ENCODE data around the gene FBXO47.
A peak's percentile ranks its signal among the peaks of the same experiment; 100 is the strongest.
"Not testable (repeated sequence)": the region's sequence is repeated elsewhere in the genome, so short reads cannot be mapped to it uniquely, and the experiment has no call there.

Gene FBXO47

DNA sequence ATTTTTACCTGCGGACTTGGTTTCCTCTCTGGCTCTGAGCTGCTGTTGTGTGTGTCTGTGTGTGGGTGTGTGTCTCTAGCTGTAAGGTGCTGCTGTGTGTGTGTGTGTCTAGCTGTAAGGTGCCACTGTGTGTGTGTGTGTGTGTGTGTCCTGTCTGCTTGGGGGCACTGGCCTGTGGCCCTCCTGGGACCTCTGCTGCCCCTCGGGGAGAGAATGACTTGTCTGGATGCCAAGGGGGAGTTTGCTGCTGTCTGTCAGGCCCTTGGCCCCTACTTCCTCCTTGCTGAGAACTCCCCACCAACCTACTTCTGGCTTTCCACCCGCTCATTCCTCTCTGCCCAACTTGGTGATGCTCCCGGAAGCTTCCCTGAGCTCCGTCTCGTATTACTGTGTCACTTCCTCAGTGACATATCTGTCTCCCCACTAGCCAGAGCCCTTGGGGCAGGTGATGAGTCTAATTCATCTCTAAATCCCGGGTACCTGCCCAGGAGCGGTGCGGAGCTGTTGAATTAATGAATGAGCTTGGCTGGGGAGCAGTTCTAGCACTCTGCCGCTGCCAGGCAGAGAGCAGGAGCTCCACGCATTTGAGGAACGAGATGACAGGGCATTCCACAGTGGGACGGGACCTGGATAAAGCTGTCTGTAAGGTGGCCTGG is 45.3 kb downstream of the FBXO47 start:
- DNase-seq (ENCODE audit: low read depth): peak; percentile 50

DNA sequence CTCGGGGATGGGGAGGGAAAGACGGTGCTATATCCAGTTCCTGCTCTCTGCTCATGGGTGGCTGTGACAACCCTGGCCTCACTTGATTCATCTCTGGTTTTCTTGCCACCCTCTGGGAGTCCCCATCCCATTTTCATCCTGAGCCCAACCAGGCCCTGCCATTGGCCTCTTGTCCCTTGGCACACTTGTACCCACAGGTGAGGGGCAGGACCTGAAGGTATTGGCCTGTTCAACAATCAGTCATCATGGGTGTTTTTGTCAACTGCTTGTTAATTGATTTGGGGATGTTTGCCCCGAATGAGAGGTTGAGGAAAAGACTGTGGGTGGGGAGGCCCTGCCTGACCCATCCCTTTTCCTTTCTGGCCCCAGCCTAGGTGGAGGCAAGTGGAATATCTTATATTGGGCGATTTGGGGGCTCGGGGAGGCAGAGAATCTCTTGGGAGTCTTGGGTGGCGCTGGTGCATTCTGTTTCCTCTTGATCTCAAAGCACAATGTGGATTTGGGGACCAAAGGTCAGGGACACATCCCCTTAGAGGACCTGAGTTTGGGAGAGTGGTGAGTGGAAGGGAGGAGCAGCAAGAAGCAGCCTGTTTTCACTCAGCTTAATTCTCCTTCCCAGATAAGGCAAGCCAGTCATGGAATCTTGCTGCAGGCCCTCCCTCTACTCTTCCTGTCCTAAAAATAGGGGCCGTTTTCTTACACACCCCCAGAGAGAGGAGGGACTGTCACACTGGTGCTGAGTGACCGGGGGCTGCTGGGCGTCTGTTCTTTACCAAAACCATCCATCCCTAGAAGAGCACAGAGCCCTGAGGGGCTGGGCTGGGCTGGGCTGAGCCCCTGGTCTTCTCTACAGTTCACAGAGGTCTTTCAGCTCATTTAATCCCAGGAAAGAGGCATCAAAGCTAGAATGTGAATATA is 46.6 kb downstream of the FBXO47 start:
- DNase-seq (ENCODE audit: low read depth): no peak

DNA sequence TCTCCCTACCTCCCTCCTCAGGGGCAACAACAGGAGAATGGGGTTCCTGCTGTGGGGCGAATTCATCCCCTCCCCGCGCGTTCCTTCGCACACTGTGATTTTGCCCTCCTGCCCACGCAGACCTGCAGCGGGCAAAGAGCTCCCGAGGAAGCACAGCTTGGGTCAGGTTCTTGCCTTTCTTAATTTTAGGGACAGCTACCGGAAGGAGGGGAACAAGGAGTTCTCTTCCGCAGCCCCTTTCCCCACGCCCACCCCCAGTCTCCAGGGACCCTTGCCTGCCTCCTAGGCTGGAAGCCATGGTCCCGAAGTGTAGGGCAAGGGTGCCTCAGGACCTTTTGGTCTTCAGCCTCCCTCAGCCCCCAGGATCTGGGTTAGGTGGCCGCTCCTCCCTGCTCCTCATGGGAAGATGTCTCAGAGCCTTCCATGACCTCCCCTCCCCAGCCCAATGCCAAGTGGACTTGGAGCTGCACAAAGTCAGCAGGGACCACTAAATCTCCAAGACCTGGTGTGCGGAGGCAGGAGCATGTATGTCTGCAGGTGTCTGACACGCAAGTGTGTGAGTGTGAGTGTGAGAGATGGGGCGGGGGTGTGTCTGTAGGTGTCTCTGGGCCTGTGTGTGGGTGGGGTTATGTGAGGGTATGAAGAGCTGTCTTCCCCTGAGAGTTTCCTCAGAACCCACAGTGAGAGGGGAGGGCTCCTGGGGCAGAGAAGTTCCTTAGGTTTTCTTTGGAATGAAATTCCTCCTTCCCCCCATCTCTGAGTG is 47.7 kb downstream of the FBXO47 start:
- DNase-seq (ENCODE audit: low read depth): no peak

DNA sequence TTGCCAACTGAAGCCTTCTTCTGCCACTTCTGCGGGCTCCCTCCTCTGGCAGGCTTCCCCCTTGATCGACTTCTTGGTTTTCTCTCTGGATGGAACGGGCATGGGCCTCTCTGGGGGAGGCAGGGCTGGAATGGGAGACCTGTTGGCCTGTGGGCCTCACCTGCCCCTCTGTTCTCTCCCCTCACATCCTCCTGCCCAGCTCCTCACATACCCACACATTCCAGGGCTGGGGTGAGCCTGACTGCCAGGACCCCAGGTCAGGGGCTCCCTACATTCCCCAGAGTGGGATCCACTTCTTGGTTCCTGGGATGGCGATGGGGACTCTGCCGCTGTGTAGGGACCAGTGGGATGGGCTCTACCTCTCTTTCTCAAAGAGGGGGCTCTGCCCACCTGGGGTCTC is 48.3 kb downstream of the FBXO47 start:
- no peak for DNase-seq (ENCODE audit: low read depth)

DNA sequence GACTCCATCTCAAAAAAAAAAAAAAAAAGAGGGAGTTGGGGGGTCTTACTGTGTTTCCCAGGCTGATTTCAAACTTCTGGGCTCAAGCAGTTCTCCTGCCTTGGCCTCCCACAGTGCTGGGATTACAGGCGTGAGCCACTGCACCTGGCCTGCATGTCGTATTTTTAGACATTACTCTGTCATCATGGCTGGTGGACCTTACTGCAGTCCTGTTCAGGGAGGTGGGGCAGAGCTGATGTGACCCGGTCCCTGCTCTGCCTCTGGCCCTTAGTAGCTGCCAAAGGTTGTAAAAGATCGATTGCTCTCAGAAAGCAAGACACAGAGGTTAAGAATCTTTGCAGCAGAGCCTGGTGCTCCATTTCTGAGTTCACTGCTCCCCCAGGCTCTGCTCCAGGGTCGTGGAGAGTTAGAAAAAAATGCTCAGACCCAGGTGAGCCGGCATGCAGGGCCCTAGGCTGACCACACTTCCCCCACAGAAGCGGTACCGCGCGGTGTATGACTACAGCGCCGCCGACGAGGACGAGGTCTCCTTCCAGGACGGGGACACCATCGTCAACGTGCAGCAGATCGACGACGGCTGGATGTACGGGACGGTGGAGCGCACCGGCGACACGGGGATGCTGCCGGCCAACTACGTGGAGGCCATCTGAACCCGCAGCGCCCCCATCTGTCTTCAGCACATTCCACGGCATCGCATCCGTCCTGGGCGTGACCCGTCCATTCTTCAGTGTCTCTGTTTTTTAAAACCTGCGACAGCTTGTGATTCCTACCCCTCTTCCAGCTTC is 48.9 kb downstream of the FBXO47 start:
- DNase-seq (ENCODE audit: low read depth): no peak

DNA sequence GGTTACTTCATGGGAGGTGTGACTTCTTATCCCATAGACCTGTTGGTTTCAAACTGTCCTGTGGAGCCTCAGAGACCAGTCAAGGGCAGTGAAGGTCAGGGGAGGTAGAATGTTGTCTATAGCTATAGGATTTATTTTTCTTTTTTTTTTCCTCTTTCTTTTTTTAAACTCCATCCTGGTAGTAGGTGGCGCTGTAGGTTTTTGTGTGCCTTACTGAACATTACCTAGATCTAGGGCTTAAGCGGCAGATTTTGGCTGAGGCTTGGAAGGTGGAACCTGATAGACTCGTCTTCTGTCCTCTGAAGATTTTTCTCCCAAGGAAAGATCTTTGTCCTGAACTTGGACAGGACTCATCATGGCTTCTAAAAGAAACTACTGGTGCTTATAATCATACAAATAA is 49.9 kb downstream of the FBXO47 start:
- no peak for DNase-seq (ENCODE audit: low read depth)

DNA sequence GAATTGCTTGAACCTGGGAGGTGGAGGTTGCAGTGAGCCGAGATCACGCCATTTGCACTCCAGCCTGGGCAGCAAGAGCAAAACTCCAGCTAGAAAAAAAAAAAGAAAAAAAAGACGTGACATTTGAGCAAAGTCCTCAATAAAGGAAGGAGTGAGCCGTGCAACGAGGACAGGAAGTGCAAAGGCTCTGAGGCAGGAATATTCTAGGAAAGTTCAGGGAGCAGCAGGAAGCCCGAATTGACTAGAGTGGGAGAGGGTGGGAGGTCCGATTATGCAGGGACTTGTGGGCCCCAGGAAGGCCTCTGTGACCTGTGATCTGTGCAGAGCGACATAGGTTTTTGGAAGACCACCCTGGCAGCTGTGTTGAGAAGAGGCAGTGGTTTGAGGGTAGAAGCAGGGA is 50.4 kb downstream of the FBXO47 start:
- no peak for DNase-seq (ENCODE audit: low read depth)

DNA sequence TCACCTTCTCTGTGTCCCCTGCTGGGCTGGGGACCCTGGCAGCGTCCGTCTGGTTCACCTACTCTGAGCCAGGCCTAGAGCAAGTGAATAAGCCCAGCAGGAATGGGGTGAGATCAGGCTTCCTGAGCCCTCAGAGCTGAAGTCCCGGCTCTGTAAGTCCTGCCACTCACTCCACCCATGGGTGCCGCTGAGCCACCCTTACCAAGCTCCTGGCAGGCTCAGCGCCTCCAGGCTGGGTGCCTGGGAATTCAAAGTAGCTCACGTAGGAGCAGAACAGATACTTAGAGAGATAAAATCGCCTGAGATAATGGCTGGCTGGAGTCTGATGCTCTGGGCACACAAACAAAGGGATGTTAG is 51.6 kb downstream of the FBXO47 start:
- no peak for DNase-seq (ENCODE audit: low read depth)

DNA sequence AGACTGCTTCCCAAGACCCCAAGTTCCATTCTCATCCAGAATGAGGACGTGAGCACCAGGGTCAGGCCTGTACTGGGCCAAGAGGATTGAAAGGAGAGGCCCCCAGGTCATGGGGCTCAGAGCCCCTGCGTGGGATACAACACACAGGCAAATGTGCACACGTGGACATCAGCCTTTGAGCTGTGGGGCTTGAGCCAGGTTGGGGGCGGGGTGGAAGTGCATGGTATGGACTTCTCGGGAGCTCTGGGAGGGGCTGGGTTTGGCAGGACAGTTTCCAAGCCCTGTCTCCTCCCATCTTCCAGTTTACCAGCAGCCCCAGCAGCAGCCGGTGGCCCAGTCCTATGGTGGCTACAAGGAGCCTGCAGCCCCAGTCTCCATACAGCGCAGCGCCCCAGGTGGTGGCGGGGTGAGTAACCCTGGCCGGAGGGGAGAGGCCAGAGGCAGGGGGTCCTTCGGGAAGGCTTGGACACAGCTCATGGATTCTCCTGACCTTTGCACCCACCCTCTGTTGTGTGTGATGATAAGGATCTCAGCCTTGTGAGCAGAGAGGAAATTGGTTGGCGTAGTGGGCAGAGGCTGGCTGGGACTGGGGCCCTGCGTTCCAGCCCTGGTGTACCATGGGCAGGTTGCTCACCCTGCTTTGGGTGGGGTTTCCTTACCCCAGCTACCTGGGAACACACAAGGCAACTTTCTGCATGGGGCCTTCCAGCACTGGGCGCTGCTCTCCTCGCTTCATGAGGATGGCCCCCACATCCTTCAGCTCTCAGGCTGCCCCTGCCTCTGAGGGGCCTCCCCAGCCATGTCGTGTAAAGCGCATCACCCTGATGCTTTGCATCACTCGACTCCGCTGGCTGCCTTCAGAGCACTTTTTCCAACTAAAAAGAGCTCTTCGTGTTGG is 52.2 kb downstream of the FBXO47 start:
- no peak for DNase-seq (ENCODE audit: low read depth)

DNA sequence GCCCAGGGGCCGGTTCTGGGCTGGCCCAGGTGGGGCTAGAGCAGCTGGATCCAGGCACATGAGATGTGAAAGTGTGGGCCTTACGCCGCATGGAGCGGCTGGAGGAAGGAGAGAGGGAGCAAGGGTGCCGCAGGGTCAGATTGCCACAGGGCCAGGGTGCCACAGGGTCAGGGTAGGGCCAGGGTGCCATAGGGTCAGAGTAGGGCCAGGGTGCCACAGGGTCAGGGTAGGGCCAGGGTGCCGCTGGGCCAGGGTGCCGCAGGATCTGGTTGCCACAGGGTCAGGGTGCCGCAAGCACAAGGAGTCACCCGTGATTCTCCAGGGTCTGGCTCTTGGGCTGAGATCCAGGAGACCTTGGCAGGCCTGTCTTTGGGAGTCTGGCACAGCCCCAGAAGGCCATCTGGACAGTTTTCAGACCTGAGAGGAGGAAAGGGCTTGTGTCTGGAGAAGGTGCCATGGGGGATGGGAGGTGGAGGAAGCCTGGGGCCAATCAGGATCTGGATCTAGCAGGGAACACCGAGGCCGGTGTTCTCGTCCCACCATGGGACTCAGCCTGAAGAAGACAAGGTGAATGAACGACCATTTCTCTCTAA is 54.9 kb downstream of the FBXO47 start:
- DNase-seq (ENCODE audit: low read depth): peak; percentile 41

DNA sequence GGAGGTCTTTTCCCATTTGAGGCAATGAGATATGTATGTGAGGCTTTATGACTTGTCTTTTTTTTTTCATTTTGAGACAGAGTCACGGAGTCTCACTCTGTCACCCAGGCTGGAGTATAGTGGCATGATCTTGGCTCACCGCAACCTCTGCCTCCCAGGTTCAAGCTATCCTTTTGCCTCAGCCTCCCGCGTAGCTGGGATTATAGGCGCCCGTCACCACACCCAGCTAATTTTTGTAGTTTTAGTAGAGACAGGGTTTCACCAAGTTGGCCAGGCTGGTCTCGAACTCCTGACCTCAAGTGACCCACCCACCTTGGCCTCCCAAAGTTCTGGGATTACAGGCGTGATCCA is 55.5 kb downstream of the FBXO47 start:
- not testable (repeated sequence) for DNase-seq (ENCODE audit: low read depth)

DNA sequence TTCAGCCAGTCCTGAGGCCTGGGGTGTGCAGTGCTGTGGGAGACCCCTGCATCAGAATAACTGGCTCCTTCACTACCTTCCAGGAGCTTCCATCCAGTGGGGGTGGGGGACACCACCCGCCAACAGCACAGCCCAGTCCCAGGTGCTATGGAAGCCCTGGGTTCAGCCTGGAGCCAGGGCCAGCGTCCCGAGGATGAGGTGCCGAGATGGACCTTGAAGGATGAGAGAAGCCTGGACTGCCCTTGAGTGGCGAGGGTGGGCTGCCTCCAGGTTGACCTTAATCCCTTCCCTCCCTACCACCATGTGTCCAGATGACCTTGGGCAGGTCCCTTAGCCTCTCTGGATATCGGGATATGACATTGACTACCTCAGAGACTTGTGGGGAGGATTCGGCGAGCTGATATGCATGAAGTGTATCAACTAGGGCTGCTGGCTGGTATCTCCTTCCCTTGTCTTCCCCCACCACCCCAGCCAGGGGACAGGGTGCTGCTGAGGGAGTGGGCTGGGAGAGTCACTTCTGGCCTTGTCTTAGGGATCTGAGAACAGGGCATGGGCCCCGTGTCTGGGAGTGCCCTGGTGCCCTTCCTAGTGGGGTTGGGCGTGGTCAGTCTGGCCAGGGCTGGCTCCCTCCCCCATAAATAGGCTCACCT is 56.0 kb downstream of the FBXO47 start:
- DNase-seq (ENCODE audit: low read depth): no peak

DNA sequence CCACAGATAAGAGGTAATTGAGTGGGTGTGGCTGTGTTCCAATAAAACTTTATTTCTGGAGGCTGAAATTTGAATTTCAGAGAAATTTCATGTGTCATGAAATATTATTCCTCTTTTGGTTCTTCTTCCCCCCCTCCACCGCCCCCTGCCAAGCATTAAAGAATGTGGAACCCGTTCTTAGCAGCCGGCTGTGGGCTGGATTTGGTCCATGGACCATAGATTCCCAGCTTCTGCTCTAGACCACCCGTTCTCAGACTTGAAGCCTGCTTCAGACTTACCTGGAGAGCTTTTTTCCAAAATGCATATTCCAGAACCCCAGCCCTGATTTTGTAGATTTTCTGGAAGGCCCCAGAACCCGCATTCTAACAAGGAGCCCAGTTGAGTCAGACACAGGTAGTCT is 56.9 kb downstream of the FBXO47 start:
- DNase-seq (ENCODE audit: low read depth): no peak

DNA sequence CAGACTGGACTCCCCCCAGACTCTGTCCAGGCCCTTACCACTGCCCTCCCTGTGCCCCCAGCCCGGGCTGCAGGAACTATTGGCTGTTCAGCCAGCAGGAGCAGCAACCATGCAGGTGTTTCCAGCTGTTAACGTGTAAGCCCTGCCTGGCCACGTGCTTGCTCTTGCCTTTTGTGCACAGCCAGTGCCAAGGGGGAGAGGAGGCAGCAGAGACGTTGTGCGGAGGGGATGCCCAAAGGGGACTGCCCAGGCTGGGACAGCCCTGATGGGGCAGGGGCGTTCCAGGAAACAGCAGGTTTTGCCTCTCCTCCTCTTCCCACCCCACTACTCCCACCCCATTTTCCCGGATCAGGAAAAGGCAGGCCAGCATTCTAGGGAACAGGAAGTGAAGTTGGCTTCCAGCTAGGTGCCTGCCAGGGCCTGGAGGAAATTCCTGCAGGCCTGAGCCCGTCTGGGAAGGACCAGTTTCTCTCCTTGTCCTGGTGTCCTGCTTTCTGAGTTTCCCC is 58.5 kb downstream of the FBXO47 start:
- DNase-seq (ENCODE audit: low read depth): no peak

DNA sequence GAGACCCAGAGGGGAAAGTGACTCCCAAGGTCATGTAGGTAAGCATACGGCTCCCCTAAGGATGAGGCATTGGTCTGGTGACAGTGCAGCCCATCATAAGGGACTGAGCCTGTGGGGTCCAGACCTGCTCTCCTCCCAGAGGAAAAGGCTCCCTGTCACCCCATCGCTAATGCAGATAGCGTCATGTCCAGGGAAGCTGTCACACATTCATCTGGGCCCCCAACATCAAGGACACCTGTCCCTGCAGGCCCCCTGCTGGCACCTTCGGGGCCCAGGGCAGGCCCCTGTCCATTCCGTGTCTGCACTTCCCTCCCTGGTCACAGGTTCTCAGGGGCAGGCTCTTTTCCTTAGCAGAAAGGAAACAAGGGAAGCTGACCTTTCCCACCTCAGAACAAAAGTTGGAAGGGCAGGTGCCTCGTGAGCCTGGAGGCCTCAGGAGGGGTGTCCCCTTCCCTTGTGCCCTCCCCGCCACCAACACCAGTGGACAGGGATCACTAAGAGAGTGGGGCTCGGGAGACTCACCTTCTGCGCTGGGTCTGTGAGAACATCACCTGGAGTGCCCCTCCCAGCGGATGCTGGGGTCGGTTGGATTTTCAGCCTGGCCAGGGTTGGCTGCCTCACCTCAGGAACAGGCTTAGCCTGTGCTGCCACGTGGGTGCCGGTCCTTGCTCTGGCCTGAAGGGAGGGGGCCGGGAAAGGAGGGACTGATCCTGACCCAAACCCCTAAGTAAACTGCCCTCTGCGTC is 59.1 kb downstream of the FBXO47 start:
- no peak for DNase-seq (ENCODE audit: low read depth)

DNA sequence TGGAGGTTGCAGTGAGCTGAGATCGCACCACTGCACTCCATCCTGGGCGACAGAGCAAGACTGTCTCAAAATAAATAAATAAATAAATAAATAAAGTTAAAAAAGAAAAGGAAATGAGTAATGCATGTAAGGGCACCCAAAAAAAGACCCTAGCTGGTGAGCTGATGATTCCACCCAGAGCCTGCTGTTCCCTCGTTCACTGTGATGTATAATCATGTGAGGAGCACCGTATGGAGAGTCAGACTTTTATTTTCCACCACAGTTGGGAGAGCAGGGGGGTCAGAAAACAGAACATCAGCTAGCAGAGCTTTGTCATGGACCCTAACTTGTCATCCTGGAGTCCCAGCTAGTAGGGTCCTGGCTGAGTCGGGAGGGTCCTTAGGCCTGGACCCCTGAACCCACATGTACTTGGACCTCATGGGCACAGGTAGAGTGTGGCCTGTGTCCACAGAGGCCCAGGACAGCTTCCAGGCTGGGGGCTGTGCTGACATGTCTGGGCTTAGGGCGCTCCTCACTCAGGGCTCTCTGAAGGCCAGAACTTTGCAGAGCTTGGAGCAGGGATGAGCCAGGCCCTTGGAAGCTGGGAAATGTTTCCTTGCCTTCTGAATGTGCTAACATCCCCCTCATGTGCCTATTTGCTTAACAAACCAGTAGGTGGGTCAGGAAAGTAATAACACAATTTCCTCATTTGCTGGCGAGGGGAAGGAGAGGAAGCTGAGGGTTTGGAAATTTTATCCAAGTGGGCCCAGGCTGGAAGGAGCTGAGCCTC is 60.6 kb downstream of the FBXO47 start:
- no peak for DNase-seq (ENCODE audit: low read depth)

DNA sequence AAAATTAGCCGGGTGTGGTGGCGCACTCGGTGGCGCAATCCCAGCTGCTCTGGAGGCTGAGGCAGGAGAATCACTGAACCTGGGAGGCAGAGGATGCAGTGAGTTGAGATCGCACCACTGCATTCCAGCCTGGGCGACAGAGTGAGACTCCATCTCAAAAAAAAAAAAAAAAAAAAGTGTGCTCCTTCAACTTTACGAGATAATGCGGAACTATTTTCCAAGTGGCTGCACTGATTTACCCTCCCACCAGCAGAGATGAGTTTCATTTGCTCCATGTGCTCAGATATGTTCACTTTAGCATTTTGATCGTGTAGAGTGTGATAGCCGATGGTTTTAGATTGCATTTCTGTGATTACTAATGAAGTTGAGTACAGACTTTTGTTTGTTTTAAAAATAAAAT is 61.8 kb downstream of the FBXO47 start:
- no peak for DNase-seq (ENCODE audit: low read depth)

DNA sequence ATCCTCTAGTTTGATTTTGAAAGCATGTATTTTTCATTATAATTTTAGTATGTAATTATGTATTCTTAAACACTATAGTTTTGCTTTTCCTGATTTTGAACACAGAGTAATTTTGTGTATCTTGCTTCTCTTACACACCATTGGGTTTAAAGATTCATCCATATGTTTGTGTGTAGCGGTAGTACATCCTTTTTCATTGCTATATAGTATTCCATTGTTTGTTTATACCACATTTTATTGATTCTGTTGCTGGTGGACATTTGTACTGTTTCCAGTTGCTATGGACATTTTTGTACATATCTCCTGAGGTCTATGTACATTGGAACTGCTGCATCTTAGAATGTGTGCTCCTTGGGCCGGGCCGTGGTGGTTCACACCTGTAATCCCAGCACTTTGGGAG is 62.3 kb downstream of the FBXO47 start:
- DNase-seq (ENCODE audit: low read depth): no peak

DNA sequence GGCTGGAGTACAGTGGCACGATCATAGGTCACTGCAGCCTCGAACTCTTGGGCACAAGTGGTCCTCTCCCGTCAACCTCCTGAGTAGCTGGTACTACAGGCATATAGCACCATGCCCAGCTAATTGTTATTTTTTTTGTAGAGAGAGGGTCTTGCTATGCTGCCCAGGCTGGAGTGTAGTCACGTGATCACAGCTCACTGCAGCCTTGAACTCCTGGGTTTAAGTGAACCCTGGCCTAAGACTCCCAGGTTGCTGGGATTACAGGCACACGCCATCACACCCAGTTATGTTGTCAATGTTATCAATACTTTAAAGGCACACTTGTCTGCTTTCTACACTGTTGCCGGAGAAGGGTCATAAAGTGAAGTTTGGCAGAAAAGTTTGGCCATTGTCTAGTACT is 63.8 kb downstream of the FBXO47 start:
- DNase-seq (ENCODE audit: low read depth): no peak

All from EH (cell line).